A549 (cell line): ENCODE results near the gene ASB1.

Source experiments
- MAFK ChIP-seq: fragments of 450-650 bp; IDR thresholded peaks from 2 replicates; pipeline ENCODE4 v1.6.1; 2014; ENCODE audit not compliant: partially characterized antibody
- NR3C1 ChIP-seq: fragments of >200 bp; sonication (Bioruptor Twin); formaldehyde crosslinking; IDR thresholded peaks from 3 replicates; pipeline ENCODE4 v1.6.1; 2017
- POLR2A ChIP-seq: IDR thresholded peaks from 2 replicates; pipeline ENCODE4 v1.6.1; 2012; ENCODE audit warnings: mild to moderate bottlenecking, low read length
- RAD21 ChIP-seq, 2 experiments: fragments of >200 bp in 1 of 2; sonication (Bioruptor Twin) in 1 of 2; formaldehyde crosslinking in 1 of 2; IDR thresholded peaks in 1 of 2; conservative IDR thresholded peaks in 1 of 2; 2 replicates in 1 of 2; 3 replicates in 1 of 2; pipeline ENCODE4 v1.6.1; 2012 to 2018; ENCODE audit warnings: inconsistent platforms in 1 of 2
- RCOR1 ChIP-seq: fragments of 150-350 bp; IDR thresholded peaks from 2 replicates; pipeline ENCODE4 v1.6.1; 2014; ENCODE audit warnings: antibody characterized with exemption, low read length, low read depth
- TF ChIP-seq, protein P1 (sequence below): fragments of >200 bp; sonication (Bioruptor Twin); formaldehyde crosslinking; IDR thresholded peaks from 3 replicates; pipeline ENCODE4 v1.5.1; 2016
- TF ChIP-seq, protein P2 (sequence below): fragments of 150-350 bp; IDR thresholded peaks from 2 replicates; pipeline ENCODE4 v1.6.1; 2014; ENCODE audit warnings: low read depth, mild to moderate bottlenecking, low read length
- TF ChIP-seq, protein P3 (sequence below): IDR thresholded peaks from 2 replicates; pipeline ENCODE4 v1.6.1; 2012

DNA sequence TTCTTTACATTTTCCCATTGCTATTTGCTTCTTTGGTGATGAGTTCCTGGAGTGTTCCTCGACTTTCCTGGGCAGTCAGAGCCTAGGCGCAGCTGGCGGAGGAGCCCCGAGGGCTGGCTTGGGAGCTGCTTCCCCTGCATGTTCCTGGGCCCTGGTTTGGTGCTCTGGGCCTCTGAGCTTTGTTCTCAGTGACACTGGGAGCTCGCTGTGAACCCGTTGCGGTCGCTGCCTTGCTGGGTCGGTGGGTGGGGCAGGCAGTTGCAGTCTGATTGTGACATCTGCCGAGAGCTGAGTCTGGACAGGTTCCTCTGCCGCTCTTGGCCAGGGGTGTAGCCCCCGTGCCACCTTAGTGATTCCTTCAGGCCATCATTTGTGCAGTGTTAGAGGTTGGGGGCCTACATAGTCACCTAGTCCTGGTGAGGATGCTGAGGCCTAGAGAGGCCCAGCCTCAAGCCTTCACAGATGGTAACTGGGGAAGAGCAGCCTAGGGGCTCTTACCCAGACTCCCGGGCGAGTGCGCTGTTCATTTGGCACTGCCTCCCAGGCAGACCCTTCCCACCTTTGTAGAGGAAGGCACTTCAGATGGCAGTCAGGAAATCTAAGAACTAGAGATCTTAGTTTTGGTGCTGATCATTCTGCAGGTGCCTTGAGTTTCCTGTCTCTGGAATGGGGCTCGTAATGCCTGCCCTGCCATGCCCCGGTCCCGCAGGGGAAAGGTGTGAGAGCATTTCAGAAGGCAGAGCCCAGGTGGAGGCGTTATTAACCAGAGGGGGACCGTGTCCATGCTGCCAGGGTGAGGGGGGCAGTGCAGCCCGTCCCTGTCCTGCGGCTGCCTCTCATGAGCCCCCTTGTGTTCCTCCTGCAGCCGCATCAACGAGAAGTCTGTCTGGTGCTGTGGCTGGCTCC, 8.4 kb downstream of the ASB1 start:
- TF ChIP-seq, protein P1, sequence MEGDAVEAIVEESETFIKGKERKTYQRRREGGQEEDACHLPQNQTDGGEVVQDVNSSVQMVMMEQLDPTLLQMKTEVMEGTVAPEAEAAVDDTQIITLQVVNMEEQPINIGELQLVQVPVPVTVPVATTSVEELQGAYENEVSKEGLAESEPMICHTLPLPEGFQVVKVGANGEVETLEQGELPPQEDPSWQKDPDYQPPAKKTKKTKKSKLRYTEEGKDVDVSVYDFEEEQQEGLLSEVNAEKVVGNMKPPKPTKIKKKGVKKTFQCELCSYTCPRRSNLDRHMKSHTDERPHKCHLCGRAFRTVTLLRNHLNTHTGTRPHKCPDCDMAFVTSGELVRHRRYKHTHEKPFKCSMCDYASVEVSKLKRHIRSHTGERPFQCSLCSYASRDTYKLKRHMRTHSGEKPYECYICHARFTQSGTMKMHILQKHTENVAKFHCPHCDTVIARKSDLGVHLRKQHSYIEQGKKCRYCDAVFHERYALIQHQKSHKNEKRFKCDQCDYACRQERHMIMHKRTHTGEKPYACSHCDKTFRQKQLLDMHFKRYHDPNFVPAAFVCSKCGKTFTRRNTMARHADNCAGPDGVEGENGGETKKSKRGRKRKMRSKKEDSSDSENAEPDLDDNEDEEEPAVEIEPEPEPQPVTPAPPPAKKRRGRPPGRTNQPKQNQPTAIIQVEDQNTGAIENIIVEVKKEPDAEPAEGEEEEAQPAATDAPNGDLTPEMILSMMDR: no peak
- TF ChIP-seq, protein P2, sequence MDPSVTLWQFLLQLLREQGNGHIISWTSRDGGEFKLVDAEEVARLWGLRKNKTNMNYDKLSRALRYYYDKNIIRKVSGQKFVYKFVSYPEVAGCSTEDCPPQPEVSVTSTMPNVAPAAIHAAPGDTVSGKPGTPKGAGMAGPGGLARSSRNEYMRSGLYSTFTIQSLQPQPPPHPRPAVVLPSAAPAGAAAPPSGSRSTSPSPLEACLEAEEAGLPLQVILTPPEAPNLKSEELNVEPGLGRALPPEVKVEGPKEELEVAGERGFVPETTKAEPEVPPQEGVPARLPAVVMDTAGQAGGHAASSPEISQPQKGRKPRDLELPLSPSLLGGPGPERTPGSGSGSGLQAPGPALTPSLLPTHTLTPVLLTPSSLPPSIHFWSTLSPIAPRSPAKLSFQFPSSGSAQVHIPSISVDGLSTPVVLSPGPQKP: no peak
- TF ChIP-seq POLR2A (no peak), RAD21 (conservative IDR thresholded peaks at IDR 0.05 in 1 of 2, IDR thresholded peaks at IDR 0.05 in 1 of 2) (no peak), RCOR1 (no peak), MAFK (no peak), NR3C1 (no peak)
- TF ChIP-seq, protein P3, sequence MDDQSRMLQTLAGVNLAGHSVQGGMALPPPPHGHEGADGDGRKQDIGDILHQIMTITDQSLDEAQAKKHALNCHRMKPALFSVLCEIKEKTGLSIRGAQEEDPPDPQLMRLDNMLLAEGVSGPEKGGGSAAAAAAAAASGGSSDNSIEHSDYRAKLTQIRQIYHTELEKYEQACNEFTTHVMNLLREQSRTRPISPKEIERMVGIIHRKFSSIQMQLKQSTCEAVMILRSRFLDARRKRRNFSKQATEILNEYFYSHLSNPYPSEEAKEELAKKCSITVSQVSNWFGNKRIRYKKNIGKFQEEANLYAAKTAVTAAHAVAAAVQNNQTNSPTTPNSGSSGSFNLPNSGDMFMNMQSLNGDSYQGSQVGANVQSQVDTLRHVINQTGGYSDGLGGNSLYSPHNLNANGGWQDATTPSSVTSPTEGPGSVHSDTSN: no peak
